WERI-Rb-1 (cell line): Measurements from ENCODE around the gene IL11.

Experiments
- DNase-seq: peaks from one replicate; pipeline ENCODE4 v3.0.0-alpha.2; 2020
- H3K27ac ChIP-seq: fragments of 250-450 bp; sonication (Bioruptor Pico); 2 replicates; pipeline ENCODE4 v1.5.1; 2020; ENCODE audit warnings: mild to moderate bottlenecking, moderate library complexity
- H3K27me3 ChIP-seq: fragments of 250-450 bp; sonication (Bioruptor Pico); 2 replicates; pipeline ENCODE4 v1.5.1; 2021; ENCODE audit warnings: mild to moderate bottlenecking, low read depth, moderate library complexity; ENCODE audit not compliant: insufficient read depth, severe bottlenecking
- H3K36me3 ChIP-seq: fragments of 250-450 bp; sonication (Bioruptor Pico); 2 replicates; pipeline ENCODE4 v1.5.1; 2020; ENCODE audit warnings: mild to moderate bottlenecking, moderate library complexity
- H3K4me3 ChIP-seq: 2 replicates; pipeline ENCODE4 v1.5.1; 2011; ENCODE audit warnings: low read depth, mild to moderate bottlenecking, control low read depth, low read length
- H3K9me3 ChIP-seq: fragments of 250-450 bp; sonication (Bioruptor Pico); 2 replicates; pipeline ENCODE4 v1.5.1; 2021; ENCODE audit warnings: mild to moderate bottlenecking, moderate library complexity; ENCODE audit not compliant: severe bottlenecking
- CTCF ChIP-seq: IDR thresholded peaks from 2 replicates; pipeline ENCODE4 v1.5.1; 2011; ENCODE audit warnings: low read depth, mild to moderate bottlenecking, control low read depth, inconsistent platforms, low read length

Gene IL11

GRCh38 chr19:55354698-55355212 lies 15.5 kb downstream of the IL11 start, which contains the start of gene COX6B2:
Gene COX6B2, minus strand, starts transcription at chr19:55354719. Its CDS starts 198 bp downstream, at chr19:55354521.
- DNase-seq, result no peak
- TF ChIP-seq CTCF, result no peak
- Histone ChIP-seq H3K36me3 (peaks cover 3% of the 10 kb centered on the region; the same call in 1 of the 2 replicates), H3K9me3 (no peaks in the 10 kb centered on the region), H3K27ac (peak within 1 kb of the TSS; percentile 42), H3K4me3 (peak within 1 kb of the TSS; percentile 54), H3K27me3 (no peaks in the 10 kb centered on the region)

- H3K4me3 ChIP-seq, result peak overlapping the region; percentile 54
- peaks cover 7% of the 10 kb centered on the region for H3K36me3 ChIP-seq
- no peak overlapping the region for H3K27ac ChIP-seq
- DNase-seq, result peak; percentile 73
- H3K9me3 ChIP-seq, result no peaks in the 10 kb centered on the region
- no peak for TF ChIP-seq CTCF
- H3K27me3 ChIP-seq, result no peaks in the 10 kb centered on the region
Measured at GRCh38 chr19:55353803-55354697, 16.2 kb downstream of the IL11 start.

GRCh38 chr19:55353356-55353802 lies 16.9 kb downstream of the IL11 start:
- H3K4me3 ChIP-seq, result peak overlapping the region; percentile 54
- no peak for TF ChIP-seq CTCF
- H3K27ac ChIP-seq, result no peak overlapping the region
- H3K36me3 ChIP-seq, result peaks cover 11% of the 10 kb centered on the region
- DNase-seq, result no peak
- H3K27me3 ChIP-seq, result no peaks in the 10 kb centered on the region
- H3K9me3 ChIP-seq, result no peaks in the 10 kb centered on the region

GRCh38 chr19:55352549-55353145 lies 17.6 kb downstream of the IL11 start:
- no peak for DNase-seq
- H3K27me3 ChIP-seq, result no peaks in the 10 kb centered on the region
- H3K4me3 ChIP-seq, result no peak overlapping the region
- TF ChIP-seq CTCF, result no peak
- no peak overlapping the region for H3K27ac ChIP-seq
- peaks cover 11% of the 10 kb centered on the region for H3K36me3 ChIP-seq
- H3K9me3 ChIP-seq, result no peaks in the 10 kb centered on the region

GRCh38 chr19:55352040-55352439 lies 18.2 kb downstream of the IL11 start:
- DNase-seq, result no peak
- H3K27me3 ChIP-seq, result no peaks in the 10 kb centered on the region
- no peak for TF ChIP-seq CTCF
- H3K36me3 ChIP-seq, result peaks cover 11% of the 10 kb centered on the region
- H3K27ac ChIP-seq, result no peak overlapping the region
- no peaks in the 10 kb centered on the region for H3K9me3 ChIP-seq
- H3K4me3 ChIP-seq, result no peak overlapping the region
